NT2/D1 (cell line): ENCODE measurements around the gene GRIK1.

ENCODE experiments used
- SUZ12 ChIP-seq: IDR thresholded peaks from 2 replicates; pipeline ENCODE4 v1.6.1; 2011; ENCODE audit not compliant: insufficient read length, insufficient read depth; ENCODE audit errors: extremely low read depth
- YY1 ChIP-seq: IDR thresholded peaks from 2 replicates; pipeline ENCODE4 v1.6.1; 2011; ENCODE audit not compliant: insufficient read length, insufficient read depth

DNA sequence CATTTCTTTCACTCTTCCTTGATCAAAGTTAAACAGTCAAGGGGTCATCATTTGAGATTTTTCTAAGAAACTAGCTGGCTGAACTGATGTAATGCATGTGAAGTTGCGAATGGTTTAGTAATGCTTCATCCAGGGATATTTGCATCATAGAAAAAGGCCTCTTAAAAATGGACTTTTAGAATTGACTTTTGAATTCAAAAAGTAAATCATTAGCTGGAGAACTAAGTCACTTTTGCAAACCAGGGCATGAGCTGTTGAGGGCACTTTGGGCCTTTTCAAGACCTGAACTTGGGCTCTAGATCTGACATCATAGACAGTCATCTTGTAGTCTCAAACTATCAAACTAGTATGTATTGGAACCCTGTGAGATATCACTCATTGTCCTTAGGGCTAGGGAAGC is 85.0 kb downstream of the GRIK1 start:
- TF ChIP-seq YY1: no peak
- TF ChIP-seq SUZ12: no peak
